HUES64 (cell line): Measurements from ENCODE around the gene GABRR2.
"Not testable (repeated sequence)": the region's sequence is repeated elsewhere in the genome, so short reads cannot be mapped to it uniquely, and the experiment has no call there.

Source experiments
- H3K27ac ChIP-seq: 2 replicates; pipeline ENCODE4 v1.7.0; 2013; ENCODE audit warnings: low read depth, low read length, inconsistent platforms
- H3K27me3 ChIP-seq: 2 replicates; pipeline ENCODE4 v1.6.1; 2013; ENCODE audit warnings: mild to moderate bottlenecking, low read length; ENCODE audit not compliant: insufficient read depth
- H3K36me3 ChIP-seq: 2 replicates; pipeline ENCODE4 v1.6.1; 2013; ENCODE audit warnings: mild to moderate bottlenecking, low read length; ENCODE audit not compliant: insufficient read depth
- H3K4me1 ChIP-seq: 2 replicates; pipeline ENCODE4 v1.6.1; 2013; ENCODE audit warnings: mild to moderate bottlenecking, low read length, moderate library complexity; ENCODE audit not compliant: insufficient read depth
- H3K4me3 ChIP-seq: 2 replicates; pipeline ENCODE4 v1.5.1; 2013; ENCODE audit warnings: mild to moderate bottlenecking, low read length, moderate library complexity
- H3K9ac ChIP-seq: 2 replicates; pipeline ENCODE4 v1.6.1; 2013; ENCODE audit warnings: mild to moderate bottlenecking, low read depth, low read length
- H3K9me3 ChIP-seq: 2 replicates; pipeline ENCODE4 v1.6.1; 2013; ENCODE audit warnings: low read depth, low read length; ENCODE audit not compliant: insufficient read depth
- WGBS: fragments of 150-250, 120-280 bp; methylation state at CpG from one replicate; pipeline ENCODE4 v1.1.7; 2013; ENCODE audit warnings: missing lambda C conversion rate; 5-methylcytosine and 5-hydroxymethylcytosine counted together

GABRR2 gene

GRCh38 chr6:89302936-89303335 is 12.2 kb downstream of the GABRR2 start:
- Histone ChIP-seq H3K36me3 (no peaks in the 10 kb centered on the region), H3K27me3 (no peaks in the 10 kb centered on the region), H3K4me3 (no peak overlapping the region), H3K9ac (no peak overlapping the region), H3K4me1 (0 out of 2 replicates have a peak, but pooled peaks cover 4% of the 10 kb centered on the region), H3K9me3 (no peaks in the 10 kb centered on the region), H3K27ac (no peak overlapping the region)
- 88% methylated on average over 10 of the region's 10 CpGs for WGBS

GRCh38 chr6:89302195-89302770 is 12.8 kb downstream of the GABRR2 start:
- no peaks in the 10 kb centered on the region for H3K27me3 ChIP-seq
- 92% methylated on average over 22 of the region's 22 CpGs for WGBS

GRCh38 chr6:89301586-89302194 is 13.4 kb downstream of the GABRR2 start:
- H3K27ac ChIP-seq: no peak overlapping the region
- H3K4me3 ChIP-seq: no peak overlapping the region
- no peaks in the 10 kb centered on the region for H3K36me3 ChIP-seq
- 95% methylated on average over 25 of the region's 25 CpGs for WGBS
- H3K4me1 ChIP-seq: 0 out of 2 replicates have a peak, but pooled peaks cover 4% of the 10 kb centered on the region
- no peaks in the 10 kb centered on the region for H3K27me3 ChIP-seq
- H3K9ac ChIP-seq: no peak overlapping the region
- H3K9me3 ChIP-seq: no peaks in the 10 kb centered on the region

More at GRCh38 chr6:89302195-89302770, 12.8 kb downstream of the GABRR2 start:
- Histone ChIP-seq H3K36me3 (no peaks in the 10 kb centered on the region), H3K4me1 (0 out of 2 replicates have a peak, but pooled peaks cover 4% of the 10 kb centered on the region), H3K27ac (no peak overlapping the region), H3K4me3 (no peak overlapping the region), H3K9ac (no peak overlapping the region), H3K9me3 (no peaks in the 10 kb centered on the region)

- no peaks in the 10 kb centered on the region for H3K36me3 ChIP-seq
- no peaks in the 10 kb centered on the region for H3K9me3 ChIP-seq
- no peak overlapping the region for H3K4me3 ChIP-seq
- no peaks in the 10 kb centered on the region for H3K27me3 ChIP-seq
- 88% methylated on average over 6 of the region's 7 CpGs for WGBS
- H3K27ac ChIP-seq: no peak overlapping the region
- H3K9ac ChIP-seq: no peak overlapping the region
- 0 out of 2 replicates have a peak, but pooled peaks cover 4% of the 10 kb centered on the region for H3K4me1 ChIP-seq
Measured at GRCh38 chr6:89299466-89299850, 15.6 kb downstream of the GABRR2 start.

GRCh38 chr6:89298680-89299465 is 16.2 kb downstream of the GABRR2 start:
- H3K9ac ChIP-seq: no peak overlapping the region
- no peaks in the 10 kb centered on the region for H3K36me3 ChIP-seq
- H3K4me1 ChIP-seq: 0 out of 2 replicates have a peak, but pooled peaks cover 4% of the 10 kb centered on the region
- H3K27ac ChIP-seq: no peak overlapping the region
- WGBS: 84% methylated on average over 4 of the region's 4 CpGs
- H3K27me3 ChIP-seq: no peaks in the 10 kb centered on the region
- H3K4me3 ChIP-seq: no peak overlapping the region
- no peaks in the 10 kb centered on the region for H3K9me3 ChIP-seq

GRCh38 chr6:89297695-89298351 is 17.3 kb downstream of the GABRR2 start:
- H3K9ac ChIP-seq: no peak overlapping the region
- no peaks in the 10 kb centered on the region for H3K9me3 ChIP-seq
- H3K36me3 ChIP-seq: no peaks in the 10 kb centered on the region
- no peaks in the 10 kb centered on the region for H3K27me3 ChIP-seq
- no peak overlapping the region for H3K27ac ChIP-seq
- WGBS: 73% methylated on average over 12 of the region's 12 CpGs
- H3K4me1 ChIP-seq: 0 out of 2 replicates have a peak, but pooled peaks cover 4% of the 10 kb centered on the region
- H3K4me3 ChIP-seq: no peak overlapping the region

- Histone ChIP-seq H3K9me3 (no peaks in the 10 kb centered on the region), H3K4me3 (no peak overlapping the region), H3K36me3 (no peaks in the 10 kb centered on the region), H3K9ac (no peak overlapping the region), H3K27ac (no peak overlapping the region), H3K27me3 (no peaks in the 10 kb centered on the region), H3K4me1 (0 out of 2 replicates have a peak, but pooled peaks cover 4% of the 10 kb centered on the region)
- whole genome bisulfite sequencing: 100% methylated on average over 2 of the region's 2 CpGs
Measured at GRCh38 chr6:89295981-89296380, 19.1 kb downstream of the GABRR2 start.

- not testable (repeated sequence) for H3K9ac ChIP-seq, H3K4me1 ChIP-seq
- WGBS: no CpG with 5 or more reads among the region's 1 CpG
Measured at GRCh38 chr6:89295116-89295515, 20.0 kb downstream of the GABRR2 start.

GRCh38 chr6:89291256-89291819 is 23.8 kb downstream of the GABRR2 start:
- no peak overlapping the region for H3K27ac ChIP-seq
- 88% methylated on average over 11 of the region's 11 CpGs for WGBS

More at GRCh38 chr6:89295116-89295515, 20.0 kb downstream of the GABRR2 start:
- not testable (repeated sequence) for H3K4me3 ChIP-seq, H3K27ac ChIP-seq, H3K9me3 ChIP-seq, H3K36me3 ChIP-seq, H3K27me3 ChIP-seq

GRCh38 chr6:89290401-89291155 is 24.5 kb downstream of the GABRR2 start:
- Histone ChIP-seq H3K27ac (no peak overlapping the region), H3K36me3 (no peaks in the 10 kb centered on the region), H3K9me3 (no peaks in the 10 kb centered on the region), H3K4me3 (no peak overlapping the region), H3K9ac (no peak overlapping the region), H3K4me1 (0 out of 2 replicates have a peak, but pooled peaks cover 5% of the 10 kb centered on the region), H3K27me3 (no peaks in the 10 kb centered on the region)
- 93% methylated on average over 13 of the region's 13 CpGs for WGBS

More at GRCh38 chr6:89291256-89291819, 23.8 kb downstream of the GABRR2 start:
- Histone ChIP-seq H3K4me3 (no peak overlapping the region), H3K4me1 (0 out of 2 replicates have a peak, but pooled peaks cover 2% of the 10 kb centered on the region), H3K9ac (no peak overlapping the region), H3K36me3 (no peaks in the 10 kb centered on the region), H3K9me3 (no peaks in the 10 kb centered on the region), H3K27me3 (no peaks in the 10 kb centered on the region)
